Hepatocyte (in vitro differentiated cells): ENCODE data around the gene GNAT2. TPM values are rescaled to one million over a fixed set of nuclear protein-coding genes. Genes with fewer than 3 reads are reported as not detected.

Source experiments
- DNase-seq: peaks from one replicate; pipeline ENCODE4 v3.0.0-alpha.2; 2016; ENCODE audit warnings: low spot score
- H2AFZ ChIP-seq: fragments of 200-600 bp; sonication (generic); 2 replicates; pipeline ENCODE4 v1.6.0; 2016; ENCODE audit warnings: antibody characterized with exemption, mild to moderate bottlenecking
- H3K27ac ChIP-seq: fragments of 200-600 bp; sonication (generic); 2 replicates; pipeline ENCODE4 v1.5.1; 2016; ENCODE audit warnings: mild to moderate bottlenecking
- H3K27me3 ChIP-seq: fragments of 200-600 bp; sonication (generic); 2 replicates; pipeline ENCODE4 v1.6.1; 2016
- H3K36me3 ChIP-seq: fragments of 200-600 bp; sonication (generic); replicated peaks from 2 replicates; pipeline ENCODE4 v1.5.1; 2016; ENCODE audit warnings: low read depth; ENCODE audit not compliant: insufficient read depth
- H3K4me1 ChIP-seq: fragments of 200-600 bp; sonication (generic); 2 replicates; pipeline ENCODE4 v1.5.1; 2016; ENCODE audit warnings: mild to moderate bottlenecking, moderate library complexity; ENCODE audit not compliant: insufficient read depth
- H3K4me2 ChIP-seq: fragments of 200-600 bp; sonication (generic); 2 replicates; pipeline ENCODE4 v1.6.0; 2016
- H3K4me3 ChIP-seq: fragments of 200-600 bp; sonication (generic); 2 replicates; pipeline ENCODE4 v1.5.1; 2016; ENCODE audit warnings: mild to moderate bottlenecking
- H3K79me2 ChIP-seq: fragments of 200-600 bp; sonication (generic); 2 replicates; pipeline ENCODE4 v1.6.0; 2017; ENCODE audit warnings: mild to moderate bottlenecking
- H3K9me2 ChIP-seq: fragments of 200-600 bp; sonication (generic); replicated peaks from 2 replicates; pipeline ENCODE4 v1.6.0; 2017; ENCODE audit warnings: mild to moderate bottlenecking; ENCODE audit not compliant: insufficient read depth
- H3K9me3 ChIP-seq: fragments of 200-600 bp; sonication (generic); 2 replicates; pipeline ENCODE4 v1.5.1; 2016; ENCODE audit warnings: low read depth, mild to moderate bottlenecking
- H4K20me1 ChIP-seq: fragments of 200-600 bp; sonication (generic); 2 replicates; pipeline ENCODE4 v1.6.0; 2016; ENCODE audit warnings: mild to moderate bottlenecking; ENCODE audit not compliant: insufficient read depth, poor library complexity, severe bottlenecking
- CTCF ChIP-seq: fragments of 200-600 bp; sonication (generic); IDR thresholded peaks from 2 replicates; pipeline ENCODE4 v1.5.1; 2016; ENCODE audit warnings: antibody characterized with exemption, mild to moderate bottlenecking; ENCODE audit not compliant: poor library complexity
- EZH2 ChIP-seq: fragments of 200-600 bp; sonication (generic); IDR thresholded peaks from 2 replicates; pipeline ENCODE4 v1.6.1; 2016; ENCODE audit warnings: antibody characterized with exemption, mild to moderate bottlenecking, borderline replicate concordance
- EZH2phosphoT487 ChIP-seq: fragments of 200-600 bp; sonication (generic); IDR thresholded peaks from one replicate; pipeline ENCODE4 v1.6.1; 2018; ENCODE audit warnings: antibody characterized with exemption, mild to moderate bottlenecking, low read depth, moderate library complexity; ENCODE audit not compliant: unreplicated experiment, severe bottlenecking
- WGBS: methylation state at CpG from one replicate; pipeline ENCODE4 v1.1.6; 2016; ENCODE audit warnings: low lambda C conversion rate; ENCODE audit errors: missing lambda C conversion rate; 5-methylcytosine and 5-hydroxymethylcytosine counted together
- polyA plus RNA-seq: library from polyadenylated mRNA; unstranded; fragments of >200 nt; fragmentation: Nextera tagmentation; extraction: Ambion mirVana; gene quantifications from 2 replicates; pipeline ENCODE4 v1.2.1, GENCODE V29; 2016
- total RNA-seq: library from RNA; depleted of rRNA; stranded (reverse); fragments of >200 nt; gene quantifications from 2 replicates; pipeline ENCODE4 v1.2.3, GENCODE V29; 2014

GNAT2 gene
- total and polyA plus RNA-seq, 2 experiments from 2014 or later: 0.18 TPM; not detected in 1

- TF ChIP-seq EZH2 (no peak), EZH2phosphoT487 (no peak), CTCF (no peak)
- no peaks in the 10 kb centered on the region for H3K27me3 ChIP-seq
- H4K20me1 ChIP-seq: peaks cover 4% of the 10 kb centered on the region
- H3K4me2 ChIP-seq: no peak overlapping the region
- H3K9me3 ChIP-seq: no peaks in the 10 kb centered on the region
- H3K9me2 ChIP-seq: no peaks in the 10 kb centered on the region
- no peak for DNase-seq
- peaks cover 3% of the 10 kb centered on the region for H3K4me1 ChIP-seq
- peaks cover 8% of the 10 kb centered on the region for H3K79me2 ChIP-seq
- 75% methylated on average over 1 of the region's 1 CpG for WGBS
- no peak overlapping the region for H3K4me3 ChIP-seq
- H3K36me3 ChIP-seq: no peaks in the 10 kb centered on the region
- no peak overlapping the region for H3K27ac ChIP-seq
- H2AFZ ChIP-seq: no peak overlapping the region
These were observed 34.6 kb downstream of the GNAT2 start for GRCh38 chr1:109584766-109585165.

DNA sequence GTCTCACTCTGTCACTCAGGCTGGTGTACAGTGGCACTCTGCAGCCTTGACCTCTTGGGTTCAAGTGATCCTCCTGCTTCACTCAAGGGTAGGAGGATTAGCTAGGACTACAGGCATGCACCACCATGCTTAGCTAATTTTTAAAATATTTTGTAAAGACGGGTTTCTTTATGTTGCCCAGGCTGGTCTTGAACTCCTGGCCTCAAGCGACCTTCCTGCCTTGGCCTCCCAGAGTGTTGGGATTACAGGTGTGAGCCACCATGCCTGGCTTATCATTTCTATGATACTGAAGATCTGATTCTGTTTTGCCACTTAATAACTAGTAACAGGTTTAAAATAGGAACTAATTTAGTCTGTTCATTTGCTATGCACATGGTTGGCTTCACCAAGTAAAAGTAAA is 37.4 kb downstream of the GNAT2 start:
- 90% methylated on average over 2 of the region's 2 CpGs for WGBS
- H3K9me3 ChIP-seq: no peaks in the 10 kb centered on the region
- no peaks in the 10 kb centered on the region for H3K9me2 ChIP-seq
- no peak overlapping the region for H2AFZ ChIP-seq
- DNase-seq: no peak
- H3K36me3 ChIP-seq: no peaks in the 10 kb centered on the region
- no peaks in the 10 kb centered on the region for H3K27me3 ChIP-seq
- H3K4me3 ChIP-seq: no peak overlapping the region
- peaks cover 3% of the 10 kb centered on the region for H3K4me1 ChIP-seq
- H3K79me2 ChIP-seq: peaks cover 24% of the 10 kb centered on the region
- no peak overlapping the region for H3K27ac ChIP-seq
- peaks cover 8% of the 10 kb centered on the region for H4K20me1 ChIP-seq
- H3K4me2 ChIP-seq: no peak overlapping the region
- TF ChIP-seq EZH2phosphoT487 (no peak), EZH2 (no peak), CTCF (no peak)

GRCh38 chr1:109579491-109579890 is 39.9 kb downstream of the GNAT2 start:
- Histone ChIP-seq H3K36me3 (no peaks in the 10 kb centered on the region), H3K4me2 (no peak overlapping the region), H3K27ac (no peak overlapping the region), H3K9me2 (no peaks in the 10 kb centered on the region), H3K79me2 (peaks cover 46% of the 10 kb centered on the region), H3K4me1 (no peaks in the 10 kb centered on the region), H2AFZ (no peak overlapping the region), H3K4me3 (no peak overlapping the region), H4K20me1 (peaks cover 8% of the 10 kb centered on the region), H3K9me3 (no peaks in the 10 kb centered on the region), H3K27me3 (no peaks in the 10 kb centered on the region)
- peak; percentile 29 for DNase-seq
- WGBS: 68% methylated on average over 1 of the region's 1 CpG
- TF ChIP-seq CTCF (no peak), EZH2 (no peak), EZH2phosphoT487 (no peak)
